Ureter (tissue), 1 donor: ENCODE data around the gene SRRT. TPM values are rescaled to one million over a fixed set of nuclear protein-coding genes. Genes with fewer than 3 reads are reported as not detected.
"Not testable (repeated sequence)": the region's sequence is repeated elsewhere in the genome, so short reads cannot be mapped to it uniquely, and the experiment has no call there.

Experiments used
- DNase-seq: peaks from one replicate; pipeline ENCODE4 v3.0.0-alpha.2; 2020; ENCODE audit warnings: low spot score
- total RNA-seq: library from RNA; stranded (reverse); gene quantifications from one replicate; pipeline ENCODE4 v1.2.4, GENCODE V29; 2023
- donor health status: DM: yes; HTN: yes; CAD: no.

Gene SRRT
- total RNA-seq, 1 donor from 2014 or later = 133 TPM

DNA sequence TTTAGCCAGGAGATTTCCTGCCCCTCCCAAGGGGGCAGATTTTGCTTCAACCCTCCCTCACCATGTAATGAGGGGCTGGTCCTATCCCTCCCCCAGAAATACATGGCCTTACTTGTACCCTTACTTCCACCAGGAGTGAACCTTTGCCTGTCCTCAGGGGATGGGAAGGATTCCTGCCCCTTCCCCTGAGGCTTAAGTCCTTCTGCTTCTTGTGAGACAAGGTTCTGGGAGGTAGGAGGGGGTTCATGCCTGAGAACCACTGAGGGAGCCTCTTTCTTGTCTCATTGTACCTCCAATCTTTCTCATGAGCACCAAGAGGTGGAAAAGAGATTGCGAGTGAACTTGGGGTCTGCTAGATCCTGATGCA lies 54.9 kb downstream of the SRRT start:
- DNase-seq = no peak

- no peak for DNase-seq
Measured at GRCh38 chr7:100933734-100934133, 58.8 kb downstream of the SRRT start.

DNA sequence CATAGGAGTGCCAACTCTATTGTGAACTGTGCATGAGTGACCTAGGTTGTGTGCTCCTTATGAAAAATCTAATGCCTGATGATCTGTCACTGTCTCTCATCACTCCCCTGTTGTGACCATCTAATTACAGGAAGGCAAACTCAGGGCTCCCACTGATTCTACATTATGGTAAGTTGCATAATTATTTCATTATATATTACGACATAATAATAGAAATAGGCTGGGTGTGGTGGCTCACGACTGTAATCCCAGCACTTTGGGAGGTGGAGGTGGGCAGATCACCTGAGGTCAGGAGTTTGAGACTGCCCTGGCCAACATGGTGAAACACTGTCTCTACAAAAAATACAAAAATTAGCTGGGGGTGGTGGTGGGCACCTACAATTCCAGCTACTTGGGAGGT lies 60.5 kb downstream of the SRRT start:
- DNase-seq = not testable (repeated sequence)

- not testable (repeated sequence) for DNase-seq
Measured at GRCh38 chr7:100936167-100936566, 61.3 kb downstream of the SRRT start.

Other genes with a start within 250 kb of the SRRT start
- 2.2 TPM for gene TFR2, start 233.6 kb upstream of the SRRT start, total RNA-seq
- gene ACTL6B, start 218.7 kb upstream of the SRRT start, total RNA-seq = not detected
- 225 TPM for gene GNB2, start 201.4 kb upstream of the SRRT start, total RNA-seq
- gene GIGYF1, start 180.9 kb upstream of the SRRT start, total RNA-seq = 44.9 TPM
- gene POP7, start 169.0 kb upstream of the SRRT start, total RNA-seq = 28.0 TPM
- 0.68 TPM for gene EPO, start 154.6 kb upstream of the SRRT start, total RNA-seq
- not detected for gene ZAN, start 141.5 kb upstream of the SRRT start, total RNA-seq
- gene EPHB4, start 47.6 kb upstream of the SRRT start, total RNA-seq = 58.4 TPM
- 41.9 TPM for gene SLC12A9, start 22.4 kb upstream of the SRRT start, total RNA-seq
- 120 TPM for gene TRIP6, start 7.7 kb upstream of the SRRT start, total RNA-seq
- 4.6 TPM for gene UFSP1, start 14.6 kb downstream of the SRRT start, total RNA-seq
- 4.0 TPM for gene ACHE, start 20.8 kb downstream of the SRRT start, total RNA-seq
- 2.1 TPM for gene MUC3A, start 74.4 kb downstream of the SRRT start, total RNA-seq
- 2.1 TPM for gene MUC12, start 94.5 kb downstream of the SRRT start, total RNA-seq
- gene MUC17, start 145.0 kb downstream of the SRRT start, total RNA-seq = not detected
- 57.3 TPM for gene TRIM56, start 210.4 kb downstream of the SRRT start, total RNA-seq